ENCODE results near the gene ATXN1. TPM values are rescaled to one million over a fixed set of nuclear protein-coding genes. Genes with fewer than 3 reads are reported as not detected.

ATXN1 gene
- 9.4 to 9.7 TPM (median 9.4 TPM) in 3 replicates for polyA plus RNA-seq
- 6.3 TPM for polyA plus RNA-seq (2011; ENCODE audit: low read depth)
- 7.3 and 7.5 TPM in 2 replicates for polyA plus RNA-seq (2011; cell fraction: cytosol; rRNA removed)
- 19.2 and 21.1 TPM in 2 replicates for polyA plus RNA-seq (2011; cell fraction: nucleus; rRNA removed)
- polyA plus RNA-seq (2012; ENCODE audit: low replicate concordance) = 8.8 and 11.5 TPM in 2 replicates
- 13.2 to 34.1 TPM (median 23.4 TPM) in 3 replicates for polyA minus RNA-seq
- polyA minus RNA-seq (2011; cell fraction: cytosol; rRNA and poly(A)+ RNA removed) = 8.1 TPM
- polyA minus RNA-seq (2011; cell fraction: nucleus; rRNA and poly(A)+ RNA removed) = 31.4 and 46.3 TPM in 2 replicates

- Histone ChIP-seq H3K4me3 (ENCODE audit: control insufficient read depth in 2 of 3, extremely low read depth in 1 of 3, insufficient read depth in 2 of 3, low read depth in 1 of 3, low read length in 3 of 3) (peak within 1 kb of the TSS; percentile 79 to 89 (median 88)), H3K9ac (ENCODE audit: control insufficient read depth, extremely low read depth, insufficient read depth, low read length) (peak within 1 kb of the TSS; percentile 97), H2AFZ (ENCODE audit: control insufficient read depth, low read length) (peak within 1 kb of the TSS; percentile 75), H3K9me1 (ENCODE audit: control insufficient read depth, extremely low read depth, insufficient read depth, low read length) (no peaks in the 10 kb centered on the region), H3K27me3 (ENCODE audit: control insufficient read depth, extremely low read depth, insufficient read depth, low read length) (no peaks in the 10 kb centered on the region), H3K4me2 (ENCODE audit: control insufficient read depth, extremely low read depth, insufficient read depth, low read depth, low read length) (peak within 1 kb of the TSS; percentile 95), H3K4me1 (ENCODE audit: control insufficient read depth, extremely low read depth, insufficient read depth, low read length) (peaks cover 33% of the 10 kb centered on the region), H4K20me1 (ENCODE audit: control insufficient read depth, extremely low read depth, insufficient read depth, low read length) (no peaks in the 10 kb centered on the region), H3K9me3 (ENCODE audit: control insufficient read depth, low read depth, low read length) (no peaks in the 10 kb centered on the region), H3K27ac (ENCODE audit: control insufficient read depth, insufficient read depth, low read length) (peak within 1 kb of the TSS; percentile 97), H3K79me2 (ENCODE audit: control insufficient read depth, insufficient read depth, low read length) (peaks cover 22% of the 10 kb centered on the region), H3K36me3 (ENCODE audit: control insufficient read depth in 2 of 2, extremely low read depth in 1 of 2, insufficient read depth in 2 of 2, low read length in 2 of 2) (no peaks in the 10 kb centered on the region)
- TF ChIP-seq EZH2 (IDR thresholded peaks at IDR 0.05; ENCODE audit: low read length) (no peak), CTCF (optimal IDR thresholded peaks at IDR 0.05 in 1 of 3, IDR thresholded peaks at IDR 0.05 in 1 of 3, conservative IDR thresholded peaks at IDR 0.05 in 1 of 3; ENCODE audit: extremely low read depth in 1 of 3, insufficient read depth in 2 of 3, low read length in 3 of 3) (no peak)
- DNase-seq (ENCODE audit: low read depth, low spot score) (no peak), FAIRE-seq (no peak)
- dilution Hi-C loops (cut with MboI; ENCODE audit: extremely low pct_ligation_motif_present, low sequenced_read_pairs) = no loop called here
Measured at GRCh38 chr6:16760516-16761470, at the start of gene ATXN1. Gene ATXN1 (minus strand): TSS chr6:16761460.

GRCh38 chr6:16810411-16810810, 49.2 kb upstream of the ATXN1 start:
- Histone ChIP-seq H4K20me1 (ENCODE audit: control insufficient read depth, extremely low read depth, insufficient read depth, low read length) (no peaks in the 10 kb centered on the region), H2AFZ (ENCODE audit: control insufficient read depth, low read length) (no peak overlapping the region), H3K36me3 (ENCODE audit: control insufficient read depth in 2 of 2, extremely low read depth in 1 of 2, insufficient read depth in 2 of 2, low read length in 2 of 2) (no peaks in the 10 kb centered on the region), H3K27ac (ENCODE audit: control insufficient read depth, insufficient read depth, low read length) (no peak overlapping the region), H3K79me2 (ENCODE audit: control insufficient read depth, insufficient read depth, low read length) (no peaks in the 10 kb centered on the region), H3K4me1 (ENCODE audit: control insufficient read depth, extremely low read depth, insufficient read depth, low read length) (peaks cover 3% of the 10 kb centered on the region), H3K9me3 (ENCODE audit: control insufficient read depth, low read depth, low read length) (peaks cover 3% of the 10 kb centered on the region), H3K9ac (ENCODE audit: control insufficient read depth, extremely low read depth, insufficient read depth, low read length) (no peak overlapping the region), H3K27me3 (ENCODE audit: control insufficient read depth, extremely low read depth, insufficient read depth, low read length) (no peaks in the 10 kb centered on the region), H3K4me2 (ENCODE audit: control insufficient read depth, extremely low read depth, insufficient read depth, low read depth, low read length) (no peak overlapping the region), H3K4me3 (ENCODE audit: control insufficient read depth in 2 of 3, extremely low read depth in 1 of 3, insufficient read depth in 2 of 3, low read depth in 1 of 3, low read length in 3 of 3) (no peak overlapping the region), H3K9me1 (ENCODE audit: control insufficient read depth, extremely low read depth, insufficient read depth, low read length) (no peaks in the 10 kb centered on the region)
- FAIRE-seq (no peak), DNase-seq (ENCODE audit: low read depth, low spot score) (no peak)
- TF ChIP-seq EZH2 (IDR thresholded peaks at IDR 0.05; ENCODE audit: low read length) (no peak), CTCF (optimal IDR thresholded peaks at IDR 0.05 in 1 of 3, IDR thresholded peaks at IDR 0.05 in 1 of 3, conservative IDR thresholded peaks at IDR 0.05 in 1 of 3; ENCODE audit: extremely low read depth in 1 of 3, insufficient read depth in 2 of 3, low read length in 3 of 3) (no peak)
- dilution Hi-C loops (cut with MboI; ENCODE audit: extremely low pct_ligation_motif_present, low sequenced_read_pairs) = no loop called here

Data from keratinocyte (primary cell).